NK-92 (cell line): ENCODE measurements around the gene ADGRA1.
"Not testable (repeated sequence)": the region's sequence is repeated elsewhere in the genome, so short reads cannot be mapped to it uniquely, and the experiment has no call there.

Experiments
- DNase-seq: peaks from one replicate; lab custom pipeline; 2025; ENCODE audit not compliant: unreplicated experiment; lab: John Stamatoyannopoulos, UW

The ADGRA1 gene

DNA sequence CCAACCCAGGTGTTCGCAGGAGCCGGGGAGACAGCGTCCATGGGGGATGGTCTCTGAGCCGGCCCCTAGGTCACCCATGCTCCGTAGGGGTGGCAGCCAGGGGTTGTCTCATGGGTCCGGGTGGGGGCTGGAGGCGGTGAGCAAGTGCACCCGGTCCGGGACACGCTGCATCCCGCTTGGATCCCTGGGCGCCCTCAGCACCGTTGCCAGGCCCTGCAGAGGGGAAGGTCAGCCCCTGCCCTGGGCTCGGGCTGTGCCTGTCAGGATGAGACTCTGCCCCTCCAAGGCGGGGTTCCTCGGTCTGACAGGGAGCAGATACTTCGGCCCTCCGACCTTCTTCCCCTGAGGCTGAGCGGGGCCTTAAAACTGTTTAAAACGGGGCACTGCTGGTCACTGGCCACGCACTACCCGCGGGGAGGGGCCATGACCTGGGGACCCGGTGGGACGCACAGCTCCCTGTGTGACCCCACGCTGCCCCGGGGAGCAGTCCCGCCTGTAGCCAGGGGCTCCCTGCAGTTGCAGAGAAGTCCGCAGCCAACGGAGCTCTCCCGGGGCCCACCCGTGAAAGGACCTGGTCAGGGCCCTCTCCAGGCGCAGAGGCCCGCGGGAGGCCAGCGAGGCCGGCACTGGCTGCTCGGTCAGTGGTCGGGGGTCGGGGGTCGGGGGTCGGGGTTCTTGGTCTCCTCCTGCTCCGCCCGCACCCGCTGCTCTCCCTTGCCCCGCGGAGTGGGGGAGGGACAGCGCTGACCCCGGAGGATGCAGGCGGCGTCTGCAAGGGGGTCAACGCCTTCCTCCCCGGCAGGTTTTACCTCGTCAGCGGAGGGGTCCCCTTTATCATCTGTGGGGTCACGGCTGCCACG is 38.9 kb downstream of the ADGRA1 start:
- DNase-seq: no peak

DNA sequence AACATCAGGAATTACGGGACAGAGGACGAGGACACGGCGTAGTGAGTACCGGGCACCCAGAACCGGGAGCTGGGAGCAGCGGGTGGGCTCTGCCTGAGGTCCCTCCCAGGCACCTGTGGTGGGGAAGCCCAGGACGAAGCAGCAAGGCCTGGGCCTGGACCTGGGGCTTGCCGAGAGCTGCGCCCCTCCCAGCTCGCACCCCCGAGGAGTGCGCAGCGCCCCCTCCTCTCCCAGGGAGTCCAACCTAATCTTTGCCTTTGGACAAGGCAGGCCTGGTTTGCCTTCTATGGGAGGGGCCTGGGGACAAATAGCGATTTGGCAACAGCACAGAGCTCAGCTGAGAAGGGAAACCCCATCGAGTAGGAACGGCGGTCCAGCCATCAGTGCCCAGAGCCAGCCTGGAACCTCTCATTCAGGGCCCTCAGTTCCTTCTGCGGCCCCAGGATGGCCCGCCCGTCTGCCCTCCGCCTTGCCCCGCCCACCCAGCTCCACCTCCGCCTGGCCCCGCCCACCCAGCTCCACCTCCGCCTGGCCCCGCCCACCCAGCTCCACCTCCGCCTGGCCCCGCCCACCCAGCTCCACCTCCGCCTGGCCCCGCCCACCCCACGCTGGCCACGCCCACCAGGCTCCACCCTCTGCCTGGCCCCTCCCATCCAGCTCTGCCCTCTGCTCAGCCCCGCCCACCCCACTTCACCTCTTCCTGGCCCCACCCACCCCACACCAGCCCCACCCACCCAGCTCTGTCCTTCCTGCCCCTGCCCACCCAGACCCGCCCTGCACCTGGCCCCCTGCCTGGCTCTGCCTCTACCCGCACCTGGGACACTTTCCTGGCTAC is 39.8 kb downstream of the ADGRA1 start:
- no peak for DNase-seq

DNA sequence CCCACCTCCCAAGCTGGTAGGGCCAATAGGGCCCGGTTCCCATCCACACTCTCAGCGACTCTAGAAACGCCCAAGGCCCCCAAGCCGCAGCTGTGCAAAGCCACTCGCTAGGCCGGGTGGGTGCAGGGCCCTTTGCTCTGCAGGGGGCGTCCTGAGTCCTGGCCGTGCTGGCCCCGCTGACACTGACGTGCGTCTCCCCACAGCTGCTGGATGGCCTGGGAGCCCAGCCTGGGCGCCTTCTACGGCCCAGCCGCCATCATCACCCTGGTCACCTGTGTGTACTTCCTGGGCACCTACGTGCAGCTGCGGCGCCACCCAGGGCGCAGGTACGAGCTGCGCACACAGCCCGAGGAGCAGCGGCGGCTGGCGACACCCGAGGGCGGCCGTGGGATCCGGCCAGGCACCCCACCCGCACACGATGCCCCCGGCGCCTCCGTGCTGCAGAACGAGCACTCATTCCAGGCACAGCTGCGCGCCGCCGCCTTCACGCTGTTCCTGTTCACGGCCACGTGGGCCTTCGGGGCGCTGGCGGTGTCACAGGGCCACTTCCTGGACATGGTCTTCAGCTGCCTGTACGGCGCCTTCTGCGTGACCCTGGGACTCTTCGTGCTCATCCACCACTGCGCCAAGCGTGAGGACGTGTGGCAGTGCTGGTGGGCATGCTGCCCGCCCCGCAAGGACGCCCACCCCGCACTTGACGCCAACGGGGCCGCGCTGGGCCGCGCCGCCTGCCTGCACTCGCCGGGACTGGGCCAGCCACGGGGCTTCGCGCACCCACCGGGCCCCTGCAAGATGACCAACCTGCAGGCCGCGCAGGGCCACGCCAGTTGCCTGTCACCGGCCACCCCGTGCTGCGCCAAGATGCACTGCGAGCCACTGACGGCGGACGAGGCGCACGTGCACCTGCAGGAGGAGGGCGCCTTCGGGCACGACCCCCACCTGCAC is 40.7 kb downstream of the ADGRA1 start:
- no peak for DNase-seq

DNA sequence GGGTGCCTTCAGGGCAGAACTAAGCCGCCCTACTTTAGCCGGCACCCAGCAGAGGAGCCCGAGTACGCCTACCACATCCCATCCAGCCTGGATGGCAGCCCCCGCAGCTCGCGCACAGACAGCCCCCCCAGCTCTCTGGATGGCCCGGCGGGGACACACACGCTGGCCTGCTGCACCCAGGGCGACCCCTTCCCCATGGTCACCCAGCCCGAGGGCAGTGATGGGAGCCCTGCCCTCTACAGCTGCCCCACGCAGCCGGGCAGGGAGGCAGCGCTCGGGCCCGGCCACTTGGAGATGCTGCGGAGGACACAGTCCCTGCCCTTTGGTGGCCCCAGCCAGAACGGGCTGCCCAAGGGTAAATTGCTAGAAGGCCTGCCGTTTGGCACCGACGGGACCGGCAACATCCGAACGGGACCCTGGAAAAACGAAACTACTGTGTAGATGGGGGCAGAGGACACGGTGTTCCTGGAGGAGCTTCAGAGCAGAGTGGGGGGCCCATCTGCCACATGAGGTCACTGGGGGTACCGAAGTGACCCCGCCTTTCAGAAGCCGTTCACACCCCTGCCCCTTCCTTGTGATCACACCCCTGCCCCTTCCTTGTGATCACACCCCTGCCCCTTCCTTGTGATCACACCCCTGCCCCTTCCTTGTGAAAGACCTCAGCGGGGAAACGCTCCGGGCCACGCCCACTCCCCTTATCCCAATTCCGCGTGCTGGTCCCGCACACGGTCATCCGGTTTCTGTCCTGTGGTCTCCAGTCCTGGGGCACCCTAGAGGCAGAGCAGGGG is 41.5 kb downstream of the ADGRA1 start:
- no peak for DNase-seq

DNA sequence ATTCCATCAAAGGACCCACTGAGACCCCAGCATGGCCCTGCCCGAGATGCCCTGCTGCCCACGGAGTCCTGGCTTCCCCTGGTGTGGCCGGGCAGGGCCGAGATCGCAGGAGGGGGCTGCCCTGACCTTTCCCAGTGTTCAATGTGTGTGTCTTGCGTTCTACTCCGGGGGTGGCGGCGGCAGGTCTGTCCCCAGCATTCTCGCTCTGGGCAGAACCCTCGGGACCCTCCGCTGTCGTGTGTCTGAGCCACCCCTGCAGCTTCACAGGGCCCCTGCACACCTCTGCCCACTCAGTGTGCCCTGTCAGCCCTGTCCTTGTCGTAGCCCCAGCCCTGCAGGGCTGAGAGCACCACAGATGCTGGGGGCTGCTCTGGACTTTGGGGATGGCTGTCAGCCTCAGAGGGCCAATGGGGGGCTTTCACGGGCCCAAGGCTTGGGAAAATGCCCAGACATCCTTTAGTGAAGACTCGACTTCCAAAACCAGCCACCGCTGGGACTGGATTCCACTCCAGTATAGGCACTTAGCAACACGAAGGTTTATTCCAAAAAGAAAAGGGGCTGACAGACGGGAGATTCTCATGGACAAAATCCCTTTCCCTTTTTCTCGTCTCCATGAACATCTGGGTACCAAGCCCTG is 42.3 kb downstream of the ADGRA1 start:
- no peak for DNase-seq

DNA sequence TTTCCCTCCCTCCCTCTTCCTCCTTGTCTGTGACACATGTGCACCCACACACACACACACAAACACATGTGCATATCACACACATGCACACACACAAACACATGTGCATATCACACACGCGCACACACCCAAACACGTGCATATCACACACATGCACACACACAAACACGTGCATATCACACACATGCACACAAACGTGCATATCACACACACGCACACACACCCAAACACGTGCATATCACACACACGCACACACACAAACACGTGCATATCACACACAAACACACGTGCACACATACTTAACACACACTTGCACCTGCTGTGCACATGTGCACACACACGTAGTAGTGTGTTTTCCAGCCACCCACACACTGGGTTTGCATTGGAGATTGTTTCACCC is 42.9 kb downstream of the ADGRA1 start:
- no peak for DNase-seq

DNA sequence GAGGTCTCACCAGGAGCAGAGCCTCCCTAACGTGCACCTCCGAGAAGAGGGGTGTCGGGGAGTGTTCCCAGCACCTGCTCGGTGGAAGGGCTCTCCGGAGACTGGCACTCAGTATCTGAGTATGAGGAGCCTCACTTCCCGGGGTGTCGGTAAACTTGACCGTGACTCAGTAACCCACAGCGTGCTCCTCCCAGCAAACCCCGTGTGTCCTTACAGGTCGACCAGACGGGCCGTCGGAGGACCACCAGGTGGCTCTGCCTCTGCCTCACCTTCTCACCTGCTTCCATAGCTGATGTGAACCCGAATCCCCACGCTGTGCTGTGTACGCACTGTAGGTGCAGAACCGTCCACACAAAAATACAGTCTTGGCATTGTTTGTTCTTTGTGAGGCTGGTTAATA is 43.3 kb downstream of the ADGRA1 start:
- no peak for DNase-seq

DNA sequence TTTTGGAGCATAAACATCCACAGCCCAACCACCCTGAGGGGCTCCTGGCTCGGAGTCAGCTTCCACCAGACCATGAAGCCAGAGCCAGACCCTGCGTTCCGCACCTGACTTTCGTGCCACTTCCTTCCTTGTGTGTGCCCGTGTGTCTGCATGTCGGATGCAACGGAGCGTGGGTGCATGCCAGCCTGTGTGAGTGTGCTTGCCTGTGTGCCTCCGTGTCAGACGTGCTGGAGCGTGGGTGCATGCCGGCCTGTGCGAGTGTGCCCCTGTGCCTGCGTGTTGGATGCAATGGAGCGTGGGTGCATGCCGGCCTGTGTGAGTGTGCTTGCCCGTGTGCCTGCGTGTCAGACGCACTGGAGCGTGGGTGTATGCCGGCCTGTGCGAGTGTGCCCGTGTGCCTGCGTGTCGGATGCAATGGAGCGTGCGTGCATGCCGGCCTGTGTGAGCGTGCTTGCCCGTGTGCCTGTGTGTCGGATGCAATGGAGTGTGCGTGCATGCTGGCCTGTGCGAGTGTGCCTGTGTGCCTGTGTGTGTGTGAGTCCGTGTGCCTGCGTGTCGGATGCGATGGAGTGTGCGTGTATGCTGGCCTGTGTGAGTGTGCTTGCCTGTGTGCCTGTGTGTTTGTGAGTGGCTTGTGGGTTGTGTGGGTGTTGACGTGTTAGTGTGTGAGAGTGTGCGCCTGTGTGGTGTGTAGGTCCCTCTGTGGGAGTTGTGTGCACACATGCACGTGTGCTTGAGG is 44.2 kb downstream of the ADGRA1 start:
- DNase-seq: no peak

DNA sequence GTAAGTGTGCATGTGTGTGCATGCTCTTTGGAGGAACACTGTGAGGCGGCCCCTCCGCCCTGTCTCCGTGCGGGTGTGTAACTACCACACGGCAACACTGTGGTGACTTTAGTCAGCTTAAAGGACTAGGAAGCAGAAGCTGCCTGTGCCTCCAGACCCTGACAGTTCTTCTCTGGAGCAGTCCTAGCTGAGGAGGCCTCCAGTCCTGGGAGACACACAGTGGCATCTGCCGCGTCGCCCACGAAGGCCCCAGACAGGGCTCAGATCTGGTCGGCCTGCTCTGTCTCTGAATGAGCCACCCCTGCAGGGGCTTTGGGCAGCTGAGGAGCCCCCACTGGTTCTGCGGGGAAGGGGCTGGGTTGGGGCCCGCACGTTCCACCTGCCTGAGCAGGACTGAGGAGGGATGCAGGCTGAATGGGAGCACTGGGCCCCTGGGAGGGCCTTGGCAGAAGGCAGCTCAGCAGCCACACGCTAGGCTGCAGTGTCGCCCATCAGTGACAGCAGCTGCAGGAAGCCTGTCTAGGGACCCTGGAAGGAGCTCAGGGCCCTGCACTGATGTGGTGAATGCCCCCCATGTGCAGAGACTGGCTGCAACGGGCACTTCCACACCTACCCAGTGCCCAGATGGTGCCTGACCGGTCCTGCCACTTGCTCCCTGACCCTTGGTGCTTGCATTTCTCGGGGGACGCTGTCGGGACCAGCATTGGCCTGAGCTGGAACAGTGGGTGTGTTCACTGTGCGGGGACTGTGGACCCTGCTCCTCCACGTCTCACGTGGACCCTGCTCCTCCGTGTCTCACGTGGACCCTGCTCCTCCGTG is 45.0 kb downstream of the ADGRA1 start:
- no peak for DNase-seq

DNA sequence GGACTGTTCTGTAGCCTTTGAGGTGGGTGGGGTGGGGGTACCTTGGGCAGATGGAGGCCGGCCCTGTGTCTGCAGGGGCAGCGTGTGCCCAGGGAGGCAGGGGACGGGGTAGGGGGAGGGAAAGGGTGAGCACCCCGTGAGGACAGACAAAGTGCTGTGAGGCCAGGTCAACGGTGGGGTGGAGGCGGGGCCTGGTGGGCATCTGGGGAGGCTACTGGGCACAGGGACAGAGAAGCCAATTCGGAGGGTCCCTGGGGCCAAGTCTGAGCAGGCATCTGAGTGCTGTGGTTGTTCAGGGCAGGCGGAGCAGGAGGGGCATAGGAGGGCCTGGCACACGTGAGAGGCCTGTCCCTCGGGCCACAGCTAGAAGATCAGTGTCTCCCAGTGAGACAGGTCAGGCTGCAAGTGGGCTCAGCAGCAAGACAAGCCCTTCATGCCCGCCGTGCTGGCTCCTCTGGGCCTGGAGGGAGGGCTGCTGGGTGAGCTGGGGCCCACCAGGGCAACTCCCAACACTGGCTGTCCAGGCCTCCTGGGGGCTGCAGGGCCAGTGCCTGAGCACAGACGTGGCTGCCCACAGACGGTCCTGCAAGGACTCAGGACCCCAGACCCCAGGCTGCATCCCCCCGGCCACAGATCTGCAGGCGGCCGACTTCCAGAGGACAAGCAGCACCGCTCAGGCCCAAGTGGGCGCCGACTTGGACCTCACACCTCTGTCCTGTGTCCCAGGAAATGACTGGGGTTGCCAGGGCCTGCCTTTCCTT is 45.9 kb downstream of the ADGRA1 start:
- DNase-seq: no peak

DNA sequence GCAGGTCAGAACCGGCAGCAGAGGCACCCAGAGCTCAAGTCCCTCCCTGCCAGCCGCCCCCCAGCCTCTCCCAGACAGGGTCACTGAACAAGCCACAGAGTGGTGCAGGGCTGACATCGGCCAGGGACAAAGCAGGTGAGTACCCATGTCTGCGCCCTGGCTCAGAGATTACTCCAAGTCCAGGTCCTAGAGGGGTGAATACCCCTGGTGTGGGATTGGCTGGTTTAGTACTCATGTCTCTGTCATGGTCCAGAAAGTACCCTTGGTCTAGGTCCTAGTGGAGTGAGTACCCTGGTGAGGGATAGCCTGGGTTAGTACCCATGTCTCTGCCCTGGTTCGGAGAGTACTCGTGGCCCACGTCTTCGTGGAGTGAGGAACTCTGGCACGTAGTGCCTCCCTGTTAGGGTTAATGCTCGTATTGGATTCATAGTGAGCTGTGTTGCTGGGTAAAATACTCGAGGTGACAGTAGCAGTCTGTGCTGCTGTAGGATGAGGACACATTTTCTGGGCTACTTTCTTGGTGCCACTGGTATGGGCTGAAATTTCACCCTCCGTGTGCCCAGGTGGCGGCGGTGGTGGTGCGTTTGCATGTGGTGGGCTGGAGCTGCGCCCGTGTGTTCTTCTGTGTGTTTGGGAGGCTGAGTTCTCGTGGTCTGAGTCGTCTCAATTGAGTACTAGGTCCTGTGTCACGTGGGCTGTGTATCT is 46.8 kb downstream of the ADGRA1 start:
- DNase-seq: no peak

DNA sequence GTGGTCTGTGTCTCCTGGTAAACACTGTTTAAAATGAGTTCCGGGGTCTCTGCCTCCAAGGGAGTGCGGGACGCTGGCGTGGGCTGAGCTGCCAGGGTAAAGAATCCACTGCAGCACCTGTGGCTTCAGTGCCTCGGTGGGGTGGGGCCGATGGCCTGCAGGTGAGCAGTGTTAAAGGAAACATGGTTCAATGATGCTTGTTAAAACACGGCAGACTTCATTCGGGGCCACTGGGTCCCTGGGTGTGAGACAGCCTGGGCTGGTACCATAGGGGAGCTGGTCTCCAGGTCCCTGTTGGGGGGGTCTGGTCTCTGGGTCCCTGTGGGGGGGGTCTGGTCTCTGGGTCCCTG is 47.4 kb downstream of the ADGRA1 start:
- DNase-seq: no peak

DNA sequence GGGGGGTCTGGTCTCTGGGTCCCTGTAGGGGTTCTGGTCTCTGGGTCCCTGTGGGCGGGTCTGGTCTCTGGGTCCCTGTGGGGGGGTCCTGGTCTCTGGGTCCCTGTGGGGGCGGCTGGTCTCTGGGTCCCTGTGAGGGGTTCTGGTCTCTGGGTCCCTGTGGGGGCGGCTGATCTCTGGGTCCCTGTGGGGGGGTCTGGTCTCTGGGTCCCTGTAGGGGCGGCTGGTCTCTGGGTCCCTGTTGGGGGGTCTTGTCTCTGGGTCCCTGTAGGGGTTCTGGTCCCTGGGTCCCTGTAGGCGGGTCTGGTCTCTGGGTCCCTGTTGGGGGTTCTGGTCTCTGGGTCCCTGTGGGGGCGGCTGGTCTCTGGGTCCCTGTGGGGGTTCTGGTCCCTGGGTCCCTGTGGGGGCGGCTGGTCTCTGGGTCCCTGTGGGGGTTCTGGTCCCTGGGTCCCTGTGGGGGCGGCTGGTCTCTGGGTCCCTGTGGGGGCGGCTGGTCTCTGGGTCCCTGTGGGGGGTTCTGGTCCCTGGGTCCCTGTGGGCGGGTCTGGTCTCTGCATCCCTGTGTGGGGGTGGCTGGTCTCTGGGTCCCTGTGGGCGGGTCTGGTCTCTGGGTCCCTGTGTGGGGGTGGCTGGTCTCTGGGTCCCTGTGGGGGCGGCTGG is 49.9 kb downstream of the ADGRA1 start:
- DNase-seq: not testable (repeated sequence)

DNA sequence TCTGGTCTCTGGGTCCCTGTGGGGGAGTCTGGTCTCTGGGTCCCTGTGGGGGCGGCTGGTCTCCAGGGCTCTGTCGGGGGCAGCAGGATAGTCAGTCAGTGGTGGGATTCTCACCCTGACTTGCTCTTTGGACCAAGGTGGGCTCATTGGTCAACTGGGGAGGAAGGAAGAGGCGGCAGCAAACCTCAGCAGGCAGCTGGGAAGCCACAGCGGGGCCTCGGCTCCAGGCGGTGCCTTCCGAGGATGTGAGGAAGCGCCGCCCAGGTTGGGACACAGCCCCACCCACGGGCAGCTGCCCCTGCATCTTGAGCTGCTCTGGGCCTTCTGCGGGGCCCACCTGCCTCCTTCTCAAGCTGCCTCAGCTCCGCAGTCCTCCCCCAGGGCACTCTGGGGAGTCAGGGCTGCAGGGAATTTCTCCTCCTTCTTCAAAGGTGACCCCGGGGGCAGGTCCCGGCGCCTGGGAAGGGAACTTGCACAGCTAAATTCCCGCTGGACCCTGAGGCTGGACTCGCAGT is 51.9 kb downstream of the ADGRA1 start:
- DNase-seq: no peak

DNA sequence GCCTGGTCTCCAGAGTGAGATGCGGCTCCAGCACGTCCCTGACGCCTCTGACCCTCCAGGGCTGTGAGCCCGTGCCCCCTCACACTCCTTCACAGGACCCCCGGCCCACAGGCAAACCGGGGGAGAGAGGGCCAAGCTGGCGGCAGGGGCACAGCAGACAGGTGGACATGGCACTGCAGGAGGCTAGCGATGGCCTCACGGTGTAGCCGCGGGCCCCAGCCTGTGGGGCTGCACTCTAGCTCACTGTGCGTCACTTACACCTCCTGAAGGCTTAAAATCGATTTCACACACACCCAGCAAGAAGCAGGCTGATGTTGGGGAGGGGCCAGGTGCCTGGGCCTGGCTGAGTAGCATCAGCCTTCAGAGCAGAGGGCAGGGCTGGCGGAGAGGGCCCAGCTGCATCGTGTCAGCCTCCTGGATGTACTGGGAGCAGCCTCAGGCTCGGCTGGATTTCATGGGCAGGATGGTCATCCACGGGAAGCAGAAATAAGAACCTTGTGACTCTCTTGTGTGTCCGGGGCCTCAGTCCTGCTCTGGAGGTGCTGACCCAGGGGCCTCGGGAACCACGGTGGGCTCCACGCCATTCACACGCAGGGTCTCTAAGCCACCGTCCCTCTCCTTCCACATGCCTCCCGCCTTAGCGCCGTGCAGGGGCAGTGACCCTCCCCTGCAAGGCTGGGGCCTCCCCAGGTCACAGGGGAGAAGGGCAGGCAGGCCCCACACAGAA is 52.9 kb downstream of the ADGRA1 start:
- no peak for DNase-seq
